Measurements from ENCODE around the gene PADI4.

DNA sequence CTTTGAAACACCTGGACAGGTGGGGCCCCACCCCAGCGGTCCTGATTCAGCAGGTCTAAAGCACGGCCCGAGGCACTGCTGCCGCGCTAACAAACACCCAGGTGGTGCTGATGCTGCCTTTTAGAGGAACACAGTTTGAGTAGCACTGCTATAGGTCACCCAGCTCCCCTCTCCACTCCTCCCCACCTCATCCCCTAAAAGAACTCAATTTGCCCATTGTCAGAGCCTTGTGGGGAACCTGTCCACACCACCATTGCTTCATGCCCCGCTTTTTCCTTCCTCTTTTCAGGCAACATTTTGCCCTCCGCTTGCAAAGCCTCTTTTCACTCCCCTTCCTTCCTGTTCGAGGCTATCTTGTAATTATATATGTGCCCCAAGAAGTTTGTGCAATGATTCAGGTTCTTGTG, 26.2 kb upstream of the PADI4 start:
- TF ChIP-seq POLR2A (IDR thresholded peaks at IDR 0.05), result no peak
- TF ChIP-seq, protein P1, sequence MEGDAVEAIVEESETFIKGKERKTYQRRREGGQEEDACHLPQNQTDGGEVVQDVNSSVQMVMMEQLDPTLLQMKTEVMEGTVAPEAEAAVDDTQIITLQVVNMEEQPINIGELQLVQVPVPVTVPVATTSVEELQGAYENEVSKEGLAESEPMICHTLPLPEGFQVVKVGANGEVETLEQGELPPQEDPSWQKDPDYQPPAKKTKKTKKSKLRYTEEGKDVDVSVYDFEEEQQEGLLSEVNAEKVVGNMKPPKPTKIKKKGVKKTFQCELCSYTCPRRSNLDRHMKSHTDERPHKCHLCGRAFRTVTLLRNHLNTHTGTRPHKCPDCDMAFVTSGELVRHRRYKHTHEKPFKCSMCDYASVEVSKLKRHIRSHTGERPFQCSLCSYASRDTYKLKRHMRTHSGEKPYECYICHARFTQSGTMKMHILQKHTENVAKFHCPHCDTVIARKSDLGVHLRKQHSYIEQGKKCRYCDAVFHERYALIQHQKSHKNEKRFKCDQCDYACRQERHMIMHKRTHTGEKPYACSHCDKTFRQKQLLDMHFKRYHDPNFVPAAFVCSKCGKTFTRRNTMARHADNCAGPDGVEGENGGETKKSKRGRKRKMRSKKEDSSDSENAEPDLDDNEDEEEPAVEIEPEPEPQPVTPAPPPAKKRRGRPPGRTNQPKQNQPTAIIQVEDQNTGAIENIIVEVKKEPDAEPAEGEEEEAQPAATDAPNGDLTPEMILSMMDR (IDR thresholded peaks at IDR 0.05), result no peak
